ES-I3 (cell line): Measurements from ENCODE around the gene BPIFB6.

ENCODE experiments used
- H3K36me3 ChIP-seq: 2 replicates; pipeline ENCODE4 v1.6.1; 2013; ENCODE audit warnings: mild to moderate bottlenecking, low read length, control low read depth, moderate library complexity; ENCODE audit not compliant: insufficient read depth
- H3K4me1 ChIP-seq: 2 replicates; pipeline ENCODE4 v1.6.1; 2013; ENCODE audit warnings: mild to moderate bottlenecking, control low read depth, low read length; ENCODE audit not compliant: insufficient read depth
- H3K9ac ChIP-seq: 2 replicates; pipeline ENCODE4 v1.6.1; 2013; ENCODE audit warnings: low read depth, mild to moderate bottlenecking, low read length, moderate library complexity
- H3K9me3 ChIP-seq: 2 replicates; pipeline ENCODE4 v1.6.1; 2013; ENCODE audit warnings: mild to moderate bottlenecking, low read length, moderate library complexity; ENCODE audit not compliant: control insufficient read depth, insufficient read depth

BPIFB6 gene

GRCh38 chr20:33007376-33008335, 23.8 kb upstream of the BPIFB6 start, which contains the start of gene BPIFB2:
Gene BPIFB2 (plus strand): TSS chr20:33007704. CDS start chr20:33008575, 871 bp downstream.
- H3K36me3 ChIP-seq = no peaks in the 10 kb centered on the region
- peaks cover 5% of the 10 kb centered on the region; the same call in 1 of the 2 replicates for H3K9me3 ChIP-seq
- H3K9ac ChIP-seq = no peak within 1 kb of the TSS
- no peaks in the 10 kb centered on the region for H3K4me1 ChIP-seq

- H3K9me3 ChIP-seq = peaks cover 5% of the 10 kb centered on the region; the same call in 1 of the 2 replicates
- H3K4me1 ChIP-seq = no peaks in the 10 kb centered on the region
- H3K36me3 ChIP-seq = no peaks in the 10 kb centered on the region
- no peak overlapping the region for H3K9ac ChIP-seq
Measured at GRCh38 chr20:33008336-33009213, 22.9 kb upstream of the BPIFB6 start.

- Histone ChIP-seq H3K9me3 (peaks cover 5% of the 10 kb centered on the region; the same call in 1 of the 2 replicates), H3K9ac (no peak overlapping the region), H3K36me3 (no peaks in the 10 kb centered on the region), H3K4me1 (peaks cover 4% of the 10 kb centered on the region; the same call in 1 of the 2 replicates)
Measured at GRCh38 chr20:33009214-33010132, 22.0 kb upstream of the BPIFB6 start.

GRCh38 chr20:33010133-33010504, 21.3 kb upstream of the BPIFB6 start:
- Histone ChIP-seq H3K4me1 (peaks cover 6% of the 10 kb centered on the region; the same call in 1 of the 2 replicates), H3K9me3 (peaks cover 3% of the 10 kb centered on the region; the same call in 1 of the 2 replicates), H3K36me3 (no peaks in the 10 kb centered on the region), H3K9ac (no peak overlapping the region)

GRCh38 chr20:33010674-33011449, 20.6 kb upstream of the BPIFB6 start:
- Histone ChIP-seq H3K9me3 (peaks cover under 1% of the 10 kb centered on the region; the same call in 1 of the 2 replicates), H3K9ac (no peak overlapping the region), H3K4me1 (peaks cover 6% of the 10 kb centered on the region; the same call in 1 of the 2 replicates), H3K36me3 (no peaks in the 10 kb centered on the region)

GRCh38 chr20:33012327-33013189, 18.9 kb upstream of the BPIFB6 start:
- Histone ChIP-seq H3K36me3 (no peaks in the 10 kb centered on the region), H3K9ac (no peak overlapping the region), H3K9me3 (no peaks in the 10 kb centered on the region), H3K4me1 (peaks cover 6% of the 10 kb centered on the region; the same call in 1 of the 2 replicates)

GRCh38 chr20:33013701-33014326, 17.6 kb upstream of the BPIFB6 start:
- Histone ChIP-seq H3K9ac (no peak overlapping the region), H3K4me1 (peaks cover 6% of the 10 kb centered on the region; the same call in 1 of the 2 replicates), H3K9me3 (no peaks in the 10 kb centered on the region)

GRCh38 chr20:33014336-33015113, 16.9 kb upstream of the BPIFB6 start:
- Histone ChIP-seq H3K4me1 (peaks cover 6% of the 10 kb centered on the region; the same call in 1 of the 2 replicates), H3K9ac (no peak overlapping the region), H3K36me3 (no peaks in the 10 kb centered on the region), H3K9me3 (no peaks in the 10 kb centered on the region)

More at GRCh38 chr20:33013701-33014326, 17.6 kb upstream of the BPIFB6 start:
- no peaks in the 10 kb centered on the region for H3K36me3 ChIP-seq

- Histone ChIP-seq H3K36me3 (no peaks in the 10 kb centered on the region), H3K9ac (no peak overlapping the region), H3K4me1 (peaks cover 6% of the 10 kb centered on the region; the same call in 1 of the 2 replicates), H3K9me3 (no peaks in the 10 kb centered on the region)
Measured at GRCh38 chr20:33015114-33015484, 16.3 kb upstream of the BPIFB6 start.

- H3K9ac ChIP-seq = no peak overlapping the region
- no peaks in the 10 kb centered on the region for H3K36me3 ChIP-seq
- no peaks in the 10 kb centered on the region for H3K9me3 ChIP-seq
- H3K4me1 ChIP-seq = peaks cover 6% of the 10 kb centered on the region; the same call in 1 of the 2 replicates
Measured at GRCh38 chr20:33015700-33016580, 15.5 kb upstream of the BPIFB6 start.
